ENCODE measurements around the gene GRK5.

- TF ChIP-seq EZH2phosphoT487 (IDR thresholded peaks at IDR 0.05; ENCODE audit: insufficient read depth, low read depth) (no peak), EZH2 (IDR thresholded peaks at IDR 0.05; ENCODE audit: insufficient read depth, poor library complexity, severe bottlenecking) (no peak)
These were observed 142.6 kb downstream of the GRK5 start for GRCh38 chr10:119349937-119350501.
